GM13977 (cell line): ENCODE data around the gene NOTCH2.

ENCODE experiments used
- DNase-seq: peaks from one replicate; pipeline ENCODE4 v3.0.0; 2012; ENCODE audit warnings: low spot score
- in situ Hi-C: fragments of 300-500 bp; cut with MboI; formaldehyde crosslinking; loops from one replicate; pipeline ENCODE4 v1.12.0; 2022; ENCODE audit warnings: low sequenced_read_pairs, low pct_unique_long_range_greater_than_20kb, mixed read lengths, inconsistent platforms; ENCODE audit not compliant: unreplicated experiment
- TF ChIP-seq, protein P1 (sequence below): IDR thresholded peaks from 2 replicates; pipeline ENCODE4 v1.5.1; 2012; ENCODE audit warnings: mild to moderate bottlenecking, control low read depth; ENCODE audit not compliant: insufficient read depth; ENCODE audit errors: extremely low read depth, missing control alignments

Gene NOTCH2

GRCh38 chr1:119912963-119913362, 156.5 kb downstream of the NOTCH2 start:
- TF ChIP-seq, protein P1, sequence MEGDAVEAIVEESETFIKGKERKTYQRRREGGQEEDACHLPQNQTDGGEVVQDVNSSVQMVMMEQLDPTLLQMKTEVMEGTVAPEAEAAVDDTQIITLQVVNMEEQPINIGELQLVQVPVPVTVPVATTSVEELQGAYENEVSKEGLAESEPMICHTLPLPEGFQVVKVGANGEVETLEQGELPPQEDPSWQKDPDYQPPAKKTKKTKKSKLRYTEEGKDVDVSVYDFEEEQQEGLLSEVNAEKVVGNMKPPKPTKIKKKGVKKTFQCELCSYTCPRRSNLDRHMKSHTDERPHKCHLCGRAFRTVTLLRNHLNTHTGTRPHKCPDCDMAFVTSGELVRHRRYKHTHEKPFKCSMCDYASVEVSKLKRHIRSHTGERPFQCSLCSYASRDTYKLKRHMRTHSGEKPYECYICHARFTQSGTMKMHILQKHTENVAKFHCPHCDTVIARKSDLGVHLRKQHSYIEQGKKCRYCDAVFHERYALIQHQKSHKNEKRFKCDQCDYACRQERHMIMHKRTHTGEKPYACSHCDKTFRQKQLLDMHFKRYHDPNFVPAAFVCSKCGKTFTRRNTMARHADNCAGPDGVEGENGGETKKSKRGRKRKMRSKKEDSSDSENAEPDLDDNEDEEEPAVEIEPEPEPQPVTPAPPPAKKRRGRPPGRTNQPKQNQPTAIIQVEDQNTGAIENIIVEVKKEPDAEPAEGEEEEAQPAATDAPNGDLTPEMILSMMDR = no peak
- in situ Hi-C loops = no loop called here
- no peak for DNase-seq

GRCh38 chr1:119911775-119912174, 157.7 kb downstream of the NOTCH2 start:
- TF ChIP-seq, protein P1 = no peak
- no peak for DNase-seq
- in situ Hi-C loops = no loop called here

DNA sequence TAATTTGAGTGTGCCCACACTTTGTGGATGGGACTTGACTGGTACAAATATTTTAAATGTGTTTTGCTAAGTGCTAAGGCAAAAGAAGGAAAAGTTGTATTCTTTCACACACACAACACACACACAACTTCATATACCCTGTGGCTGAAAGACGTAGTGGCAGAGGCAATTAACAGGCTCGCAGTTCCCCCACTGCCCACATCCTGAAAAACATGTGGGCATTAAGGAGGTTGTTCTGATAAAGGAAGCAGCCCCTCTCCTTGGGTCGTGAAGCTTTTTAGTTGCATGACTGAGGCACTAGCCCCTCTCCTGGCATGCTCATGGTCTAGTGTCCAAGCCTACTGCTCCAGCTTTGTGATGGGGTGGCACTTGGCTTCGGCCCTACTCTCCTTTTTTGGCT, 158.8 kb downstream of the NOTCH2 start:
- no peak for DNase-seq
- in situ Hi-C loops = no loop called here
- TF ChIP-seq, protein P1 = no peak

DNA sequence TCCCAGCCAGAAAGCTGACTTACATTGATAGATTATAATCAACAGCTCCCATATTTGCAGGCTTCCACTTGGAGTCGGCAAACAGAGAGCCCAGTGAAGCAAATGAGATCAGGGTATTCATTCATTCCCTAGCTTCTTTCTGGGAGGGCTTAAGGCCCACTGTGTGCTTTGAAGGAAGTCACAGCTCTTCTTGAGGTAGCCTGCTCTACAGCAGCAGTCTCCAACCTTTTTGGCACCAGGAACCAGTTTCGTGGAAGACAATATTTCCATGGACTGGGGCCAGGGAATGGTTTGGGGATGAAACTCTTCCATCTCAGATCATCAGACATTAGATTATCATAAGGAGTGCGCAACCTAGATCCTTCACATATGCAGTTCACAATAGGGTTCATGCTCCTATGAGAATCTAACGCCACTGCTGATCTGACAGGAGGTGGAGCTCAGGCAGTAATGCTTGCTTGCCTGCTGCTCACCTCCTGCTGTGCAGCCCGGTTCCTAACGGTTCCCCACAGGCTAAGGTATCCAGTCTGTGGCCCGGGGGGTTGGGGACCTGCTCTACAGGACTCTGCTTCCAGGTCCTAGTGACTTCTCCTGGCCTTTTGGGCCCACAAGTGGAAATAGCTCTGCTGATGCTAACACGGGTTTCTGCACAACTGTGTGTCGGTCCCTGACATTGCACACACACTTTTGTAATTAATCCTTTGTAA, 159.4 kb downstream of the NOTCH2 start:
- in situ Hi-C loops = no loop called here
- no peak for DNase-seq
- TF ChIP-seq, protein P1 = no peak

DNA sequence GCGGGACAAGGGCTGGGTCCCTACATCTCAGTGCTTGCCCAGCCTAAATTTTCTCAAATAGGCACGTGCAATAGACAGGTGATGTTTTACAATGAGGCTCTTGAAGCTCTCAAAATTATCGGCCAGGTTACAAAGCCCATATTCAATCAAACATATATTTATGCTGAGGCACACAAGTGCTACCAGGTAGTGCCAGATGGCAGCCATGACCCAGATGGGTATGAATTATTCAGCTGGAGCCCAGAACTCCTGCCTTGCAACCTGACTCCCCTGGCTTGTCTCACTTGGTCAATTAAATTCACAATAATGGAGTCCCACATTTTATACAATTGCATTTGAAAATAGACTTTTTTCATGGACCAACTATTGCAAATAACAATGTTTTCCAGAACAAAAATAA, 160.8 kb downstream of the NOTCH2 start:
- TF ChIP-seq, protein P1 = no peak
- no peak for DNase-seq
- in situ Hi-C loops = no loop called here

- DNase-seq = no peak
- in situ Hi-C loops = no loop called here
- TF ChIP-seq, protein P1 = no peak
These were observed 162.4 kb downstream of the NOTCH2 start for GRCh38 chr1:119906927-119907652.
